ENCODE results near the gene CPSF4.

The CPSF4 gene

GRCh38 chr7:99461221-99461620 lies 22.5 kb downstream of the CPSF4 start:
- peaks cover 26% of the 10 kb centered on the region for H3F3A ChIP-seq (ENCODE audit: insufficient read depth)
- peaks cover 78% of the 10 kb centered on the region for H3K79me2 ChIP-seq (ENCODE audit: insufficient read depth, low read length)
- H2AFZ ChIP-seq (ENCODE audit: low read depth, low read length, severe bottlenecking), result no peak overlapping the region
- H3K27me3 ChIP-seq (ENCODE audit: low read length), result no peaks in the 10 kb centered on the region
- H3K36me3 ChIP-seq (ENCODE audit: low read length), result peaks cover 18% of the 10 kb centered on the region
- peaks cover 4% of the 10 kb centered on the region; the same call in 1 of the 2 replicates for H4K20me1 ChIP-seq (ENCODE audit: low read depth, low read length)
- TF ChIP-seq CTCF (IDR thresholded peaks at IDR 0.05; ENCODE audit: insufficient read depth, low read length, poor library complexity, severe bottlenecking) (no peak), EZH2phosphoT487 (conservative IDR thresholded peaks at IDR 0.05; ENCODE audit: low read length) (no peak)
- H3K9ac ChIP-seq (ENCODE audit: low read length), result no peak overlapping the region
- H3K9me2 ChIP-seq (replicated peaks; ENCODE audit: insufficient read depth, low read length), result no peaks in the 10 kb centered on the region
- H3K4me2 ChIP-seq (ENCODE audit: low read depth, low read length, poor library complexity, severe bottlenecking), result no peak overlapping the region
- no peaks in the 10 kb centered on the region for H3K9me3 ChIP-seq (ENCODE audit: insufficient read depth, low read length)
- H3K4me3 ChIP-seq (ENCODE audit: insufficient read depth, low read length, poor library complexity, severe bottlenecking), result no peak overlapping the region
- no peak overlapping the region for H3K27ac ChIP-seq (ENCODE audit: low read depth, low read length)

GRCh38 chr7:99465421-99465768 lies 26.7 kb downstream of the CPSF4 start:
- Histone ChIP-seq H3K4me3 (ENCODE audit: insufficient read depth, low read length, poor library complexity, severe bottlenecking) (peak overlapping the region; percentile 59), H3K79me2 (ENCODE audit: insufficient read depth, low read length) (peaks cover 54% of the 10 kb centered on the region), H3K9me3 (ENCODE audit: insufficient read depth, low read length) (no peaks in the 10 kb centered on the region), H4K20me1 (ENCODE audit: low read depth, low read length) (no peaks in the 10 kb centered on the region; the same call in 1 of the 2 replicates), H3K27me3 (ENCODE audit: low read length) (no peaks in the 10 kb centered on the region), H3K9me2 (replicated peaks; ENCODE audit: insufficient read depth, low read length) (no peaks in the 10 kb centered on the region), H2AFZ (ENCODE audit: low read depth, low read length, severe bottlenecking) (peak overlapping the region; percentile 92), H3K9ac (ENCODE audit: low read length) (peak overlapping the region; percentile 79), H3F3A (ENCODE audit: insufficient read depth) (peaks cover 18% of the 10 kb centered on the region), H3K4me2 (ENCODE audit: low read depth, low read length, poor library complexity, severe bottlenecking) (peak overlapping the region; percentile 90), H3K36me3 (ENCODE audit: low read length) (peaks cover 10% of the 10 kb centered on the region; the same call in 1 of the 2 replicates), H3K27ac (ENCODE audit: low read depth, low read length) (peak overlapping the region; percentile 42)
- TF ChIP-seq CTCF (IDR thresholded peaks at IDR 0.05; ENCODE audit: insufficient read depth, low read length, poor library complexity, severe bottlenecking) (no peak), EZH2phosphoT487 (conservative IDR thresholded peaks at IDR 0.05; ENCODE audit: low read length) (no peak)

- TF ChIP-seq CTCF (IDR thresholded peaks at IDR 0.05; ENCODE audit: insufficient read depth, low read length, poor library complexity, severe bottlenecking) (no peak), EZH2phosphoT487 (conservative IDR thresholded peaks at IDR 0.05; ENCODE audit: low read length) (no peak)
- Histone ChIP-seq H3K4me3 (ENCODE audit: insufficient read depth, low read length, poor library complexity, severe bottlenecking) (no peak overlapping the region), H2AFZ (ENCODE audit: low read depth, low read length, severe bottlenecking) (no peak overlapping the region), H3K9me2 (replicated peaks; ENCODE audit: insufficient read depth, low read length) (no peaks in the 10 kb centered on the region), H3K4me2 (ENCODE audit: low read depth, low read length, poor library complexity, severe bottlenecking) (no peak overlapping the region), H3K27ac (ENCODE audit: low read depth, low read length) (no peak overlapping the region), H3K36me3 (ENCODE audit: low read length) (peaks cover 4% of the 10 kb centered on the region; the same call in 1 of the 2 replicates), H3F3A (ENCODE audit: insufficient read depth) (peaks cover 15% of the 10 kb centered on the region), H4K20me1 (ENCODE audit: low read depth, low read length) (no peaks in the 10 kb centered on the region), H3K9me3 (ENCODE audit: insufficient read depth, low read length) (no peaks in the 10 kb centered on the region), H3K27me3 (ENCODE audit: low read length) (no peaks in the 10 kb centered on the region), H3K9ac (ENCODE audit: low read length) (no peak overlapping the region), H3K79me2 (ENCODE audit: insufficient read depth, low read length) (peaks cover 33% of the 10 kb centered on the region)
These were observed 29.7 kb downstream of the CPSF4 start for GRCh38 chr7:99468336-99468918.
